ENCODE measurements around the gene SUCLG2.
"Not testable (repeated sequence)": the region's sequence is repeated elsewhere in the genome, so short reads cannot be mapped to it uniquely, and the experiment has no call there.

DNA sequence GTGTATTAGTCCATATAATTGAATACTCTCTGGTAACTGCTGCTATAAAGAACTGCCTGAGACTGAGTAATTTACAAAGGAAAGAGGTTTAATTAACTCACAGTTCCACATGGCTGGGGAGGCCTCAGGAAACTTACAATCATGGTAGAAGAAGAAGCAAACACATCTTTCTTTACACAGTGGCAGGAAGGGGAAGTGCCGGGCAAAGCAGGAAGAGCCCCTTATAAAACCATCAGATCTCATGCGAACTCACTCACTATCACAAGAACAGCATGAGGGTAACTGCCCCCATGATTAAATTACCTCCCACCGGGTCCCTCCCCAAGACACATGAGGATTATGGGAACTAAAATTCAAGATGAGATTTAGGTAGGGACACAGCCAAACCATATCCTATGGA lies 69.8 kb downstream of the SUCLG2 start:
- TF ChIP-seq, protein P1, sequence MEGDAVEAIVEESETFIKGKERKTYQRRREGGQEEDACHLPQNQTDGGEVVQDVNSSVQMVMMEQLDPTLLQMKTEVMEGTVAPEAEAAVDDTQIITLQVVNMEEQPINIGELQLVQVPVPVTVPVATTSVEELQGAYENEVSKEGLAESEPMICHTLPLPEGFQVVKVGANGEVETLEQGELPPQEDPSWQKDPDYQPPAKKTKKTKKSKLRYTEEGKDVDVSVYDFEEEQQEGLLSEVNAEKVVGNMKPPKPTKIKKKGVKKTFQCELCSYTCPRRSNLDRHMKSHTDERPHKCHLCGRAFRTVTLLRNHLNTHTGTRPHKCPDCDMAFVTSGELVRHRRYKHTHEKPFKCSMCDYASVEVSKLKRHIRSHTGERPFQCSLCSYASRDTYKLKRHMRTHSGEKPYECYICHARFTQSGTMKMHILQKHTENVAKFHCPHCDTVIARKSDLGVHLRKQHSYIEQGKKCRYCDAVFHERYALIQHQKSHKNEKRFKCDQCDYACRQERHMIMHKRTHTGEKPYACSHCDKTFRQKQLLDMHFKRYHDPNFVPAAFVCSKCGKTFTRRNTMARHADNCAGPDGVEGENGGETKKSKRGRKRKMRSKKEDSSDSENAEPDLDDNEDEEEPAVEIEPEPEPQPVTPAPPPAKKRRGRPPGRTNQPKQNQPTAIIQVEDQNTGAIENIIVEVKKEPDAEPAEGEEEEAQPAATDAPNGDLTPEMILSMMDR (conservative IDR thresholded peaks at IDR 0.05 in 1 of 2, IDR thresholded peaks at IDR 0.05 in 1 of 2; ENCODE audit: extremely low read depth in 1 of 2, insufficient read depth in 1 of 2, low read depth in 1 of 2, low read length in 2 of 2) = not testable (repeated sequence)
- TF ChIP-seq EZH2 (IDR thresholded peaks at IDR 0.05; ENCODE audit: borderline replicate concordance, low read length) = not testable (repeated sequence)
